HG03469 (cell line): ENCODE results near the gene MED27.

ENCODE experiments used
- ATAC-seq: cut with Tn5 transposase; IDR thresholded peaks from one replicate; pipeline ENCODE4 v1.9.1; 2021; ENCODE audit warnings: mild to moderate bottlenecking, moderate library complexity, moderate number of reproducible peaks; ENCODE audit not compliant: unreplicated experiment

The MED27 gene

GRCh38 chr9:131823701-131824146, 255.9 kb downstream of the MED27 start:
- ATAC-seq = no peak

- ATAC-seq = no peak
These were observed 261.6 kb downstream of the MED27 start for GRCh38 chr9:131818089-131818488.

DNA sequence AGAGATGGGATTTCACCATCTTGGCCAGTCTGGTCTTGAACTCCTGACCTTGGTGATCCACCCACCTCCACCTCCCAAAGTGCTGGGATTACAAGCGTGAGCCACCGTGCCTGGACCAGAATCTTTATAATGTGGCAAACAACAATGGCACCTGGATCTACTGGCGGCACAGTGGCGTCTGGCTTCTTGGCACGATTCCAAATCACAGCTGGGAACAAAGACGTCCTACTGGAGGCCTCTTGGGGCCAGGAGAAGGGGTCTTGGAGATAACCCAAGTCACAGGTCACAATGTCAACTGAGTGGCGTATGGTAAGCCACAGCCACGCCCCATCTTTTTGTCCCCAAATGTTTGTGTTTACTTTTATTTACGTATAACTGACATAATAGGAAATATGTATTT, 262.0 kb downstream of the MED27 start:
- no peak for ATAC-seq

GRCh38 chr9:131817073-131817472, 262.6 kb downstream of the MED27 start:
- no peak for ATAC-seq

DNA sequence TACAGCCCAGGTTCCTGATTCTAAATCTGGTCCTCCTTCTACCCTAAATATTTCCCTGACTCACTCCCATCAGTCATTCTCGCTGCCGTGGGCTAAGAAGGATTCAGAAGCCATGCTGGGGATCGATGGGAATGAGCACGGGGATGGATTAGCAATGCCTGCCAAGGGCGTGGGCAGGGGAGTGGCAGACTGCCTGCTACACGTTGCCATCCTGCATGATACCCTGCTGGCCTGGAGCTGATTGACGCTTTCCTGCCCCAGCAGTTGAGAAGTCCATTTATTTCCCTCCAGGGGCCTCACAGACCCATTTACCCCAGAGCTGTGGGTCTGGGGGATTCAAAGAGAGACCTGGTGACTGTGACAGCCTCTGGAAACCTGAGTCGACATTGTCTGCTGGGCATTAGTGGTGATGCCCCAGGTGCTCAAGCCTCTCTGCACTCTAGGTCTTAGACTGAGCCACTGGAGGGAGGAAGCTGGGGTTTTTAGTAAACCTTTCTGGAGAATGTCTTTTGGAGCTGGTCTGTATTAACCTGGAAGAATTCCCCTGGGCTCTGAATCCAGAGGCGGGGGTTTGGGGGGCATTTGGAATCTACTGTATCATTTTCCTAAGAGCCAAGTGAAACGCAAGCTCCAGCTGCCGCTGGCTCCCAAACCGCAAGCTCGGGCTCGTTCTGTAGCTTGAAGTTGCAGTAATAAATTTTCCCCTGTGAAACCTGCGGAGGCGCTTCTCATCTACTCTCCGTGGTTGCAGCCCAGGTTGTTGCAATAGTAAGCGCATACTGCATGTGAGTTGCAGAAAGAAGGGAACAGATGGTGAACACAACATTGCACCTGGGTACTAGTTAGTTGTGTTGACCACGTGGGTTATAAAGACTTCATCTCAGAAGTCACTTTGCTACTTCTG, 263.4 kb downstream of the MED27 start:
- ATAC-seq = no peak

DNA sequence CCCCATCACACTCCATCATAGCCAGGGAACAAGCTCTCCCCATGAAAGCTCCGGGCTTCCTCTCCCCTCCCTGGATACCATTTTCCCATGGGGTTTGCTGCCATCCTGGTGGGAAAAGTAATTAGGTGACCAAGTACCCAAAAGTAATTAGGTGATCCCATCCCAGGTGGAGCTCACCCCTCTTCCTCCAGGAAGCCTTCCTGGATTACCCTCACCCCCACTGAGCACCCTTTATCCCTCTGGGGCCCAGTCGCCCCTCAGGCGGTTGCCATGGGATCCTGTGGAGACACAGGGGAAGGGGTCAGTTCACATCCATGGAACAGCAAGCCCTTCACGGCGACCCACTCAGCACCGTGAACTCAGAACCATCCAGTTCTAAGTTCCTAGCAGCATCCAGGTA, 265.0 kb downstream of the MED27 start:
- no peak for ATAC-seq

DNA sequence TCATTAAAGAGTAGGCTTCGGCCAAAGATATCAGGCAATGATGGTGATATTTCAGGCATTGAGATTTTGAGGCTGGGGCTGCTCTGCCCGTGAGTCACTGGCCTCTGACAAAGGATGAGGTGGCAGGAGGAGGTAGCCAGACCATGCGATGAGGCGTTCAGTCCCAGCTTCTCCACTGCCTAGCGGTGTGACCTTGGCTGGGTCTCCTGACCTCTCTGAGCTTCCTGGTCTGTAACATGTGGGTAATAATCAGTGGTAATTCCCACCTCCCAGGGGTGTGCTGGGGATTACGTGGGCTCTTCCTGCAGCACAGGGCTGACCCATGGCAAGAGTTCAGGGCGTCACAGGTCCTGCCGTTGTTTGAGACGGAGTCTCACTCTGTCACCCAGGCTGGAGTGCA, 266.6 kb downstream of the MED27 start:
- ATAC-seq = no peak

GRCh38 chr9:131812116-131812790, 267.4 kb downstream of the MED27 start:
- no peak for ATAC-seq

- ATAC-seq = no peak
These were observed 268.3 kb downstream of the MED27 start for GRCh38 chr9:131811405-131811804.

- no peak for ATAC-seq
These were observed 269.1 kb downstream of the MED27 start for GRCh38 chr9:131810351-131811170.
